HL-60 (cell line): ENCODE measurements around the gene SMIM28.

Experiments
- GABPA ChIP-seq: IDR thresholded peaks from 2 replicates; pipeline ENCODE4 v1.6.1; 2012; ENCODE audit warnings: low read depth
- POLR2AphosphoS5 ChIP-seq: IDR thresholded peaks from 2 replicates; pipeline ENCODE4 v1.6.1; 2012; ENCODE audit warnings: low read depth
- SPI1 ChIP-seq: IDR thresholded peaks from 2 replicates; pipeline ENCODE4 v1.6.1; 2012; ENCODE audit warnings: low read depth, mild to moderate bottlenecking, borderline replicate concordance
- TF ChIP-seq, protein P1 (sequence below): IDR thresholded peaks from 2 replicates; pipeline ENCODE4 v1.6.1; 2012; ENCODE audit warnings: low read depth; ENCODE audit not compliant: insufficient replicate concordance
- TF ChIP-seq, protein P2 (sequence below): IDR thresholded peaks from one replicate; pipeline ENCODE4 v1.5.1; 2011; ENCODE audit warnings: low read length, control low read depth, inconsistent platforms; ENCODE audit not compliant: insufficient read depth

DNA sequence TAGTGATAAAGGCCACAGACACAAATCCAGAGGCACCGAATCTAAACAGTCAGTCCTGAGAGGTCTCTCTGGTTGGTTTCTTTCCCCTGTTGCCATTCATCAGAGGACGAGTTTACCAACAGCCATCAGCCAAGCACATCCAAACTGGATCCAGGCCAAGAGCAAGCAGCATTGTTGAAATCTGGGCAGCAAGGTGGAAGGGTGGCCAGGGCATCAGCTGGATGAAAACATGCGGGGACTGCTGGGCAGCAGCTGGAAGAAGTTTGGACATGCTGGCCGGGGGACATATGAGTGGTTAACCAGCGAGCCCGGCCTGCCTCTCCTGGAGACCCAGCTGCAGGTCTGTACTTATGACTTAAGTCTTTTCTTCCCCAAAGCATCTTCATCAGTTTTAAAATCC, at the start of gene SMIM28:
- TF ChIP-seq, protein P1, sequence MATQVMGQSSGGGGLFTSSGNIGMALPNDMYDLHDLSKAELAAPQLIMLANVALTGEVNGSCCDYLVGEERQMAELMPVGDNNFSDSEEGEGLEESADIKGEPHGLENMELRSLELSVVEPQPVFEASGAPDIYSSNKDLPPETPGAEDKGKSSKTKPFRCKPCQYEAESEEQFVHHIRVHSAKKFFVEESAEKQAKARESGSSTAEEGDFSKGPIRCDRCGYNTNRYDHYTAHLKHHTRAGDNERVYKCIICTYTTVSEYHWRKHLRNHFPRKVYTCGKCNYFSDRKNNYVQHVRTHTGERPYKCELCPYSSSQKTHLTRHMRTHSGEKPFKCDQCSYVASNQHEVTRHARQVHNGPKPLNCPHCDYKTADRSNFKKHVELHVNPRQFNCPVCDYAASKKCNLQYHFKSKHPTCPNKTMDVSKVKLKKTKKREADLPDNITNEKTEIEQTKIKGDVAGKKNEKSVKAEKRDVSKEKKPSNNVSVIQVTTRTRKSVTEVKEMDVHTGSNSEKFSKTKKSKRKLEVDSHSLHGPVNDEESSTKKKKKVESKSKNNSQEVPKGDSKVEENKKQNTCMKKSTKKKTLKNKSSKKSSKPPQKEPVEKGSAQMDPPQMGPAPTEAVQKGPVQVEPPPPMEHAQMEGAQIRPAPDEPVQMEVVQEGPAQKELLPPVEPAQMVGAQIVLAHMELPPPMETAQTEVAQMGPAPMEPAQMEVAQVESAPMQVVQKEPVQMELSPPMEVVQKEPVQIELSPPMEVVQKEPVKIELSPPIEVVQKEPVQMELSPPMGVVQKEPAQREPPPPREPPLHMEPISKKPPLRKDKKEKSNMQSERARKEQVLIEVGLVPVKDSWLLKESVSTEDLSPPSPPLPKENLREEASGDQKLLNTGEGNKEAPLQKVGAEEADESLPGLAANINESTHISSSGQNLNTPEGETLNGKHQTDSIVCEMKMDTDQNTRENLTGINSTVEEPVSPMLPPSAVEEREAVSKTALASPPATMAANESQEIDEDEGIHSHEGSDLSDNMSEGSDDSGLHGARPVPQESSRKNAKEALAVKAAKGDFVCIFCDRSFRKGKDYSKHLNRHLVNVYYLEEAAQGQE = no peak
- TF ChIP-seq, protein P2, sequence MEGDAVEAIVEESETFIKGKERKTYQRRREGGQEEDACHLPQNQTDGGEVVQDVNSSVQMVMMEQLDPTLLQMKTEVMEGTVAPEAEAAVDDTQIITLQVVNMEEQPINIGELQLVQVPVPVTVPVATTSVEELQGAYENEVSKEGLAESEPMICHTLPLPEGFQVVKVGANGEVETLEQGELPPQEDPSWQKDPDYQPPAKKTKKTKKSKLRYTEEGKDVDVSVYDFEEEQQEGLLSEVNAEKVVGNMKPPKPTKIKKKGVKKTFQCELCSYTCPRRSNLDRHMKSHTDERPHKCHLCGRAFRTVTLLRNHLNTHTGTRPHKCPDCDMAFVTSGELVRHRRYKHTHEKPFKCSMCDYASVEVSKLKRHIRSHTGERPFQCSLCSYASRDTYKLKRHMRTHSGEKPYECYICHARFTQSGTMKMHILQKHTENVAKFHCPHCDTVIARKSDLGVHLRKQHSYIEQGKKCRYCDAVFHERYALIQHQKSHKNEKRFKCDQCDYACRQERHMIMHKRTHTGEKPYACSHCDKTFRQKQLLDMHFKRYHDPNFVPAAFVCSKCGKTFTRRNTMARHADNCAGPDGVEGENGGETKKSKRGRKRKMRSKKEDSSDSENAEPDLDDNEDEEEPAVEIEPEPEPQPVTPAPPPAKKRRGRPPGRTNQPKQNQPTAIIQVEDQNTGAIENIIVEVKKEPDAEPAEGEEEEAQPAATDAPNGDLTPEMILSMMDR = no peak
- TF ChIP-seq POLR2AphosphoS5 (no peak), SPI1 (no peak), GABPA (no peak)
